Measurements from ENCODE around the gene ADAM17. TPM values are rescaled to one million over a fixed set of nuclear protein-coding genes. Genes with fewer than 3 reads are reported as not detected.

ADAM17 gene
- total and polyA plus RNA-seq, 2 of the 13 experiments (the other 11 are each of a cell fraction or from before 2014, with no cell fraction given) = 6.5 to 33.4 TPM

GRCh38 chr2:9498210-9498609 lies 57.4 kb downstream of the ADAM17 start:
- Histone ChIP-seq H2AFZ (ENCODE audit: low read length) (no peak overlapping the region), H3K27ac (ENCODE audit: extremely low read length, insufficient read depth, low read length) (no peak overlapping the region), H3K9me3 (ENCODE audit: low read length) (no peaks in the 10 kb centered on the region), H3K79me2 (ENCODE audit: insufficient read depth, low read length) (no peaks in the 10 kb centered on the region), H4K20me1 (ENCODE audit: insufficient read depth, low read length) (no peaks in the 10 kb centered on the region), H3K4me1 (ENCODE audit: insufficient read depth, low read length) (no peaks in the 10 kb centered on the region), H3K4me3 (replicated peaks in 1 of 3; ENCODE audit: insufficient read depth in 1 of 3, low read depth in 2 of 3, low read length in 3 of 3) (no peak overlapping the region), H3K4me2 (ENCODE audit: low read depth, low read length) (no peak overlapping the region), H3K36me3 (replicated peaks in 1 of 2; ENCODE audit: control insufficient read depth in 1 of 2, insufficient read depth in 2 of 2, low read length in 2 of 2) (peaks cover 28 to 59% of the 10 kb centered on the region in 2 experiments), H3K27me3 (ENCODE audit: control insufficient read depth in 1 of 2, insufficient read depth in 2 of 2, low read length in 2 of 2) (no peaks in the 10 kb centered on the region), H3K9ac (ENCODE audit: insufficient read depth, low read depth, low read length) (no peak overlapping the region)
- DNase-seq (ENCODE audit: low spot score) (no peak), ATAC-seq (no peak), FAIRE-seq (no peak)
- BruUV-seq (replicated peaks) = no TSS peak
- intact Hi-C loops (cut with micrococcal nuclease; ENCODE audit: unreplicated experiment) (no loop called here), in situ Hi-C loops (cut with HindIII; ENCODE audit: extremely low pct_ligation_motif_present, low pct_unique_long_range_greater_than_20kb) (no loop called here)
- ChIA-PET POLR2A (interaction anchor here (1.4 kb wide), 1 partner anchor 133 kb away, joined by 3 read pairs; the partner anchor contains the start of gene YWHAQ), CTCF (ENCODE audit: low intra/inter-chr PET ratio, low total read pairs) (no interaction called here)
- 92% methylated on average over 1 of the region's 1 CpG for WGBS (ENCODE audit: low lambda C conversion rate)
- TF ChIP-seq, protein P1, sequence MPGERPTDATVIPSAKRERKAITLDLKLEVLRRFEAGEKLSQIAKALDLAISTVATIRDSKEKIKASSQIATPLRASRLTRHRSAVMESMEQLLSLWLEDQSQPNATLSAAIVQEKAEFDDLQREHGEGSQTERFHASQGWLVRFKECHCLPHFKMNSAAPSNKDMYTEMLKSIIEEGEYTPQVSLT (CRISPR knock-in tag; IDR thresholded peaks at IDR 0.05; ENCODE audit: borderline replicate concordance, low read depth) = no peak

DNA sequence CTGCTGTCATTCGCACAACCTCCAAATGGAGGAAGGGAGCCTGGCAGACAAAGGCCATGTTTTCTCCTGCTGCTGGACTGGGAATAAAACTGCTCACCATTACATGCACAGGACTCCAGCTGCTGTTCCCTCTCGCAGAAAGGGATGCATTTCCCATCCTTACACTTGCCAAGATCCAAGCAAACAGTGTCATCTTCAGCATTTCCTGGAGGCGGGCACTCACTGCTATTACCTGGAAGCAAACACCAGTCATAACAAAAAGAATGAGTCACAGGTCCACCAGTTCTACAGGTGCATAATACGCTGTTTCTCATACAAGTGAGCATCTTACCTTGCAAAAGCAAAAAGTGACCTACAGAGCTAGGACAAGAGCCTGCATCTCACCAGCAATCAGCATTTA lies 58.6 kb downstream of the ADAM17 start:
- H4K20me1 ChIP-seq (ENCODE audit: insufficient read depth, low read length) = no peaks in the 10 kb centered on the region
- H3K36me3 ChIP-seq (replicated peaks in 1 of 2; ENCODE audit: control insufficient read depth in 1 of 2, insufficient read depth in 2 of 2, low read length in 2 of 2) = peaks cover 31 to 63% of the 10 kb centered on the region in 2 experiments
- no peak overlapping the region for H3K9ac ChIP-seq (ENCODE audit: insufficient read depth, low read depth, low read length)
- in situ Hi-C loops (cut with HindIII; ENCODE audit: extremely low pct_ligation_motif_present, low pct_unique_long_range_greater_than_20kb) = no loop called here
- no peak overlapping the region for H3K4me2 ChIP-seq (ENCODE audit: low read depth, low read length)
- ATAC-seq (no peak), FAIRE-seq (no peak), DNase-seq (ENCODE audit: low spot score) (no peak)
- H3K27me3 ChIP-seq (ENCODE audit: control insufficient read depth in 1 of 2, insufficient read depth in 2 of 2, low read length in 2 of 2) = no peaks in the 10 kb centered on the region
- no peak overlapping the region for H3K4me3 ChIP-seq (replicated peaks in 1 of 3; ENCODE audit: insufficient read depth in 1 of 3, low read depth in 2 of 3, low read length in 3 of 3)
- WGBS (ENCODE audit: low lambda C conversion rate) = 97% methylated on average over 4 of the region's 4 CpGs
- no peak for TF ChIP-seq AKAP8 (CRISPR knock-in tag; IDR thresholded peaks at IDR 0.05)
- no TSS peak for BruUV-seq (replicated peaks)
- H3K9me3 ChIP-seq (ENCODE audit: low read length) = no peaks in the 10 kb centered on the region
- H3K27ac ChIP-seq (ENCODE audit: extremely low read length, insufficient read depth, low read length) = no peak overlapping the region
- intact Hi-C loops (cut with micrococcal nuclease; ENCODE audit: unreplicated experiment) = no loop called here
- no peak overlapping the region for H2AFZ ChIP-seq (ENCODE audit: low read length)
- CTCF ChIA-PET (ENCODE audit: low intra/inter-chr PET ratio, low total read pairs) = no interaction called here
- H3K4me1 ChIP-seq (ENCODE audit: insufficient read depth, low read length) = peaks cover under 1% of the 10 kb centered on the region; the same call in 1 of the 2 replicates
- no peaks in the 10 kb centered on the region for H3K79me2 ChIP-seq (ENCODE audit: insufficient read depth, low read length)
- POLR2A ChIA-PET = no interaction called here
